Stimulated activated CD4-positive, alpha-beta T cell treated with anti-CD3 and anti-CD28 coated beads, Interleukin-2, amount 100 ng/mL, for 48 hours (primary cell): Measurements from ENCODE around the gene SMC2.

Experiments
- DNase-seq, 2 donors: peaks; one replicate each; pipeline ENCODE4 v3.0.0-alpha.2; 2020

The SMC2 gene

GRCh38 chr9:104108315-104108714 lies 14.2 kb downstream of the SMC2 start:
- DNase-seq, result no peak

- DNase-seq, result no peak
Observed at GRCh38 chr9:104110509-104110908, 16.4 kb downstream of the SMC2 start.

GRCh38 chr9:104118916-104119315 lies 24.8 kb downstream of the SMC2 start:
- DNase-seq, result no peak

GRCh38 chr9:104121022-104121421 lies 26.9 kb downstream of the SMC2 start:
- no peak for DNase-seq

- DNase-seq, result no peak
Observed at GRCh38 chr9:104138243-104138868, 44.2 kb downstream of the SMC2 start.

- no peak for DNase-seq
Observed at GRCh38 chr9:104142799-104143549, 48.9 kb downstream of the SMC2 start.

- no peak for DNase-seq
Observed at GRCh38 chr9:104143550-104143910, 49.4 kb downstream of the SMC2 start.

- DNase-seq, result no peak
Observed at GRCh38 chr9:104144336-104144735, 50.2 kb downstream of the SMC2 start.

GRCh38 chr9:104173067-104173466 lies 79.0 kb downstream of the SMC2 start:
- DNase-seq, result no peak

- no peak for DNase-seq
Observed at GRCh38 chr9:104177003-104177611, 83.0 kb downstream of the SMC2 start.

GRCh38 chr9:104177676-104178075 lies 83.6 kb downstream of the SMC2 start:
- no peak for DNase-seq
